ENCODE data around the gene MACROD2.

MACROD2 gene

DNA sequence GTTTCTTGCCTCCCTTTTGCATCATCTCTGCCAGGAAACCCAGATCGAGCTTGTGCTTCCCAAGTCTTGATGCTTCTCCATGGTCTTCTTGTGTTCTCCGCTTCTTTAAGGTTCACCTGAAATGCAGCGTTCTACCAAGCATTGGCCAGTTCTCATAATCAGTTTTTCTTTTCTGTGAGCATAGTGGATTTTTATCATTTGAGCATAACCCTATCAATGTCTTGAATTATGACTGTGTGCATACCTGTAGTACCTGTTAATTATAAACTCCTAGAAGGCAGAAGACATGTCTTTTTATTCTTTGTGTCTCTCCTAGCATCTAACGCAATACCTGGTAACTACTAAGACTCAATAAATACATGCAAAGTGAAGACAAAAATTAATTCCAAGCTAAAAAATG lies 1146.5 kb downstream of the MACROD2 start:
- no peak for DNase-seq (ENCODE audit: low spot score)
- TF ChIP-seq, protein P1, sequence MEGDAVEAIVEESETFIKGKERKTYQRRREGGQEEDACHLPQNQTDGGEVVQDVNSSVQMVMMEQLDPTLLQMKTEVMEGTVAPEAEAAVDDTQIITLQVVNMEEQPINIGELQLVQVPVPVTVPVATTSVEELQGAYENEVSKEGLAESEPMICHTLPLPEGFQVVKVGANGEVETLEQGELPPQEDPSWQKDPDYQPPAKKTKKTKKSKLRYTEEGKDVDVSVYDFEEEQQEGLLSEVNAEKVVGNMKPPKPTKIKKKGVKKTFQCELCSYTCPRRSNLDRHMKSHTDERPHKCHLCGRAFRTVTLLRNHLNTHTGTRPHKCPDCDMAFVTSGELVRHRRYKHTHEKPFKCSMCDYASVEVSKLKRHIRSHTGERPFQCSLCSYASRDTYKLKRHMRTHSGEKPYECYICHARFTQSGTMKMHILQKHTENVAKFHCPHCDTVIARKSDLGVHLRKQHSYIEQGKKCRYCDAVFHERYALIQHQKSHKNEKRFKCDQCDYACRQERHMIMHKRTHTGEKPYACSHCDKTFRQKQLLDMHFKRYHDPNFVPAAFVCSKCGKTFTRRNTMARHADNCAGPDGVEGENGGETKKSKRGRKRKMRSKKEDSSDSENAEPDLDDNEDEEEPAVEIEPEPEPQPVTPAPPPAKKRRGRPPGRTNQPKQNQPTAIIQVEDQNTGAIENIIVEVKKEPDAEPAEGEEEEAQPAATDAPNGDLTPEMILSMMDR (IDR thresholded peaks at IDR 0.05; ENCODE audit: extremely low read depth, missing control alignments): no peak

DNA sequence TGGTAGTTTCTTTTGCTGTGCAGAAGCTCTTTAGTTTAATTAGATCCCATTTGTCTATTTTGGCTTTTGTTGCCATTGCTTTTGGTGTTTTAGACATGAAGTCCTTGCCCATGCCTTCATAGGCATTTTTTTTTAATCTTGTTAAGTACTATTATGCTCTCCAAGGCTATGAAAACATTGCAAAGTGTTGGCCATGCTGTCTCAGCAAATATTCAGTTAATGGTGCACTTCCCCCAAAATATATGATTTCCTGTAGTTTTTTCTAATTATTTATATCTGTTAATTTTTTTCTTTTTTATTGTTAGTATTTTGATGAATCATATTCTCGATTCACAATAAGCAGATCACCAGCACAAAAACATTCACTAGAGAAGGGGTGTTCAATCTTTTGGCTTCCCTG lies 1148.2 kb downstream of the MACROD2 start:
- no peak for DNase-seq (ENCODE audit: low spot score)
- TF ChIP-seq, protein P1 (IDR thresholded peaks at IDR 0.05; ENCODE audit: extremely low read depth, missing control alignments): no peak

- TF ChIP-seq, protein P1 (IDR thresholded peaks at IDR 0.05; ENCODE audit: extremely low read depth, missing control alignments): no peak
- DNase-seq (ENCODE audit: low spot score): no peak
Observed at GRCh38 chr20:15144916-15145315, 1149.6 kb downstream of the MACROD2 start.

- no peak for DNase-seq (ENCODE audit: low spot score)
- TF ChIP-seq, protein P1 (IDR thresholded peaks at IDR 0.05; ENCODE audit: extremely low read depth, missing control alignments): no peak
Observed at GRCh38 chr20:15146948-15147347, 1151.6 kb downstream of the MACROD2 start.

DNA sequence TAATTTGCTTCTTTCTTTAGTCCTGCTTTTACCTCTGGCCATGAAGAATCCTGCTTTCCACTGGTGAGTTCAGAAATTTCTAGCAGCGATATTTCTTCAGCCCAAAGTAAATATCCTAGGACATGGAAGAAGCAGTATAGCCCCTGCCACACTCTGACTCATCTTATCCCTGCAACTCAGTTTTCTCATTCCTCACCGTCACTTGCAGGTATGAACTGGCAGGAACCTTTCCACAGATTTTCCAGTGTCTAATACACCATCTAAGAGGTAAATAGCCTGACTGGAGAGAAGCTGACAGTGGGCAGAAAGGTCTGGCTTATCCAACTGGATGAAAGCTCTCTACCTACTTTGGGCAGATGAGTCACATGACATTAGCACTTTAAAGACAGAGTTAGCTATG lies 1158.8 kb downstream of the MACROD2 start:
- DNase-seq (ENCODE audit: low spot score): no peak
- TF ChIP-seq, protein P1 (IDR thresholded peaks at IDR 0.05; ENCODE audit: extremely low read depth, missing control alignments): no peak

- TF ChIP-seq, protein P1 (IDR thresholded peaks at IDR 0.05; ENCODE audit: extremely low read depth, missing control alignments): no peak
- DNase-seq (ENCODE audit: low spot score): no peak
Observed at GRCh38 chr20:15155848-15156401, 1160.6 kb downstream of the MACROD2 start.

GRCh38 chr20:15158533-15158932 lies 1163.2 kb downstream of the MACROD2 start:
- DNase-seq (ENCODE audit: low spot score): no peak
- TF ChIP-seq, protein P1 (IDR thresholded peaks at IDR 0.05; ENCODE audit: extremely low read depth, missing control alignments): no peak
